ENCODE data around the gene AMOTL1. TPM values are rescaled to one million over a fixed set of nuclear protein-coding genes. Genes with fewer than 3 reads are reported as not detected.

The AMOTL1 gene
- total RNA-seq, 2 donors from 2014 or later = 3.1 to 13.9 TPM

- Histone ChIP-seq H3K9me3 (no peaks in the 10 kb centered on the region), H3K4me1 (no peaks in the 10 kb centered on the region), H3K36me3 (no peaks in the 10 kb centered on the region), H3K9ac (ENCODE audit: low read depth in 2 of 2, low read length in 2 of 2) (no peak overlapping the region), H3K4me3 (no peak overlapping the region), H3K27ac (no peak overlapping the region), H3K27me3 (no peaks in the 10 kb centered on the region)
- DNase-seq = no peak
- TF ChIP-seq CTCF (IDR thresholded peaks at IDR 0.05) = no peak
- intact Hi-C loops (cut with DNase I) = no loop called here
These were observed 62.8 kb downstream of the AMOTL1 start for GRCh38 chr11:94830722-94831510.

DNA sequence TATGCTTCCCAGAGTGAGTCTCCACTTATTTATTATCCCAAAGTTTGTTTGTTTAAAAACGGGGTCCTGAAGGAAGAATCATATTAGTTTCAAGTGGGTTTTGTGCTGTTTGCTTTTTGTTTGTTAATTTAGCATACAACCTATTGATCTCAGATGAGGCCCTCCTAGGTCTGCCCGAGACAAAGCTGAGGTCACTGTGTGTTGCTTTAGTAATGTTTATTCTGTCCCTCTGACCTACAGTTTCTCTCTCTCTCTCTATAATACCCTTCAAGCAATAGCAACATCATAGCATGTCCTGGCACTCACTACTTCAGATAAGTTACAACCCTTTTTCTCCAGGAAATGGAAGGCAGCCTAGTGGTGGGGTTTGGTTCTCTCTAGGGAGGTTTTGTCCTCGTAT is 63.4 kb downstream of the AMOTL1 start:
- TF ChIP-seq CTCF (IDR thresholded peaks at IDR 0.05) = no peak
- DNase-seq = no peak
- intact Hi-C loops (cut with DNase I) = no loop called here
- H3K27ac ChIP-seq = no peak overlapping the region
- no peak overlapping the region for H3K4me3 ChIP-seq
- no peaks in the 10 kb centered on the region for H3K27me3 ChIP-seq
- H3K9me3 ChIP-seq = no peaks in the 10 kb centered on the region
- no peak overlapping the region for H3K9ac ChIP-seq (ENCODE audit: low read depth in 2 of 2, low read length in 2 of 2)
- H3K4me1 ChIP-seq = no peaks in the 10 kb centered on the region
- no peaks in the 10 kb centered on the region for H3K36me3 ChIP-seq

GRCh38 chr11:94832604-94833235 is 64.6 kb downstream of the AMOTL1 start:
- Histone ChIP-seq H3K27ac (no peak overlapping the region), H3K9me3 (no peaks in the 10 kb centered on the region), H3K36me3 (no peaks in the 10 kb centered on the region), H3K4me1 (no peaks in the 10 kb centered on the region), H3K9ac (ENCODE audit: low read depth in 2 of 2, low read length in 2 of 2) (no peak overlapping the region), H3K4me3 (no peak overlapping the region), H3K27me3 (no peaks in the 10 kb centered on the region)
- intact Hi-C loops (cut with DNase I) = no loop called here
- TF ChIP-seq CTCF (IDR thresholded peaks at IDR 0.05) = no peak
- DNase-seq = no peak

DNA sequence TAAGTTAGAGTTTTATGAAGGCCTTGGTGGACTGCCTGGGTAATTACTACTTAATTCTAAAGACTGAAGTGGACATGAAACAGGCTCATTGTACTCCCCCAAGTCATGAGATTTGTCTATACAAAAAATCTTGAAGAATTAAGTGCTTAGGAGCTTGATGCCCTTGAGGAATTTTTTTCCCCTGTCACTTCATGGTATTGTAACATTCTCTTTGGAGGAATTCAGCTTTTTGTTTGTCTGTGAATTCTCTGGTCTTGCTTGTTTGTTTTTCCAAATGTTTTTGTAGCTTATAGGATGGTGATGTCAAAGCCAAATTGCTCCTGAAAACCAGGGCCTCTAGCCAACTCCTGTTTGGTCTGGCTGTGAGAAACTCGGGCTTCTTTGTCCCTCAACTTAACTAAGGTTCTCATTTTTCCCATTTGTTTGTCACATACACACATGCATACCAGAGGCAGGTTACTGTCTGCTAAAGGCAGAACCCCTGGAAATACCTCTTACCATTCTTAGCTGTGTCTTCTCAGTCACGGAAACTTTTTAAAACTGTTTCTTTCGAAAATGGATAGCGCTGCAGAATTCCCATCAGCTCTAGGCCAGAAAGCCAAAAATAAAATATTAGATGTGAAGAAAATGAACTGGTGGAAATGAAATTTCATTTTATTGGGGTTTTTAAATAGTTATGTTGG is 66.9 kb downstream of the AMOTL1 start:
- no peaks in the 10 kb centered on the region for H3K36me3 ChIP-seq
- no peak for TF ChIP-seq CTCF (IDR thresholded peaks at IDR 0.05)
- H3K27me3 ChIP-seq = no peaks in the 10 kb centered on the region
- H3K9ac ChIP-seq (ENCODE audit: low read depth in 2 of 2, low read length in 2 of 2) = no peak overlapping the region
- DNase-seq = no peak
- H3K27ac ChIP-seq = no peak overlapping the region
- H3K4me1 ChIP-seq = no peaks in the 10 kb centered on the region
- no peaks in the 10 kb centered on the region for H3K9me3 ChIP-seq
- no peak overlapping the region for H3K4me3 ChIP-seq
- intact Hi-C loops (cut with DNase I) = no loop called here

DNA sequence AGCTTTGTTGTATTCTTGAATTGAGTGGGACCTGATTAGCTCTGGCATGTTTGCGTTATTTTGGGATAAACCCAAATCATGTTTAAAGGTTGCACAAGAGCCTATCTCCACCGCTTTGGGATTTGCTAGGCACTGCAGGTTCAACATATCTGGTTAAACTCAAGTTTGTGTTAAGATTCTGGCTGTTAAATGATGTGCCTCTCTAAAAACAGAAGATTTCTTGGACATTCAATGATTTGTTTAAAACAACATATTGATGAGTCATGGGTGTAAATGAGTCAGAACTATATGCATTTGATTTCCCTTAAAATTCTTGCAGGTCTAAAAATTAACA is 67.4 kb downstream of the AMOTL1 start:
- Histone ChIP-seq H3K27me3 (no peaks in the 10 kb centered on the region), H3K9me3 (no peaks in the 10 kb centered on the region), H3K36me3 (no peaks in the 10 kb centered on the region), H3K27ac (no peak overlapping the region), H3K9ac (ENCODE audit: low read depth in 2 of 2, low read length in 2 of 2) (no peak overlapping the region), H3K4me1 (no peaks in the 10 kb centered on the region), H3K4me3 (no peak overlapping the region)
- intact Hi-C loops (cut with DNase I) = no loop called here
- TF ChIP-seq CTCF (IDR thresholded peaks at IDR 0.05) = no peak
- no peak for DNase-seq
